NCI-H2107 treated with DMSO at 0.1 percent for 48 hours (cell line): ENCODE measurements around the gene FAM78A.

Source experiments
- DNase-seq: peaks from one replicate; lab custom pipeline; 2025; ENCODE audit not compliant: unreplicated experiment; lab: John Stamatoyannopoulos, UW

The FAM78A gene

GRCh38 chr9:131303381-131304321, 27.3 kb upstream of the FAM78A start:
- no peak for DNase-seq

GRCh38 chr9:131302244-131303075, 26.1 kb upstream of the FAM78A start:
- DNase-seq: no peak

GRCh38 chr9:131300444-131300843, 24.1 kb upstream of the FAM78A start:
- DNase-seq: no peak

GRCh38 chr9:131299961-131300347, 23.6 kb upstream of the FAM78A start:
- DNase-seq: no peak

GRCh38 chr9:131299346-131299960, 23.1 kb upstream of the FAM78A start:
- DNase-seq: no peak

GRCh38 chr9:131298816-131299215, 22.5 kb upstream of the FAM78A start:
- DNase-seq: no peak

GRCh38 chr9:131298341-131298740, 22.0 kb upstream of the FAM78A start:
- DNase-seq: no peak

- DNase-seq: no peak
Measured at GRCh38 chr9:131297903-131298302, 21.6 kb upstream of the FAM78A start.

- no peak for DNase-seq
Measured at GRCh38 chr9:131296906-131297500, 20.7 kb upstream of the FAM78A start.

- no peak for DNase-seq
Measured at GRCh38 chr9:131296460-131296859, 20.1 kb upstream of the FAM78A start.

GRCh38 chr9:131292937-131293336, 16.6 kb upstream of the FAM78A start:
- no peak for DNase-seq

- DNase-seq: no peak
Measured at GRCh38 chr9:131291795-131292315, 15.5 kb upstream of the FAM78A start.

GRCh38 chr9:131290767-131291370, 14.6 kb upstream of the FAM78A start:
- DNase-seq: no peak

- DNase-seq: no peak
Measured at GRCh38 chr9:131290036-131290766, 13.9 kb upstream of the FAM78A start.

GRCh38 chr9:131289301-131290035, 13.2 kb upstream of the FAM78A start, which contains the start of gene PLPP7:
Gene PLPP7 (plus strand): TSS chr9:131289723. CDS start chr9:131289998, 275 bp downstream.
- no peak for DNase-seq

- no peak for DNase-seq
Measured at GRCh38 chr9:131288217-131288616, 11.9 kb upstream of the FAM78A start.

GRCh38 chr9:131287359-131287758, 11.0 kb upstream of the FAM78A start:
- no peak for DNase-seq

- no peak for DNase-seq
Measured at GRCh38 chr9:131284856-131285255, 8.5 kb upstream of the FAM78A start.
